Liver (tissue), 3 donors: ENCODE measurements around the gene HS6ST3.

Experiments
- CTCF ChIP-seq: fragments of 150-350 bp; IDR thresholded peaks from 2 replicates; pipeline ENCODE4 v1.5.1; 2017; ENCODE audit warnings: improper control_type of control experiment, low read depth, low read length; ENCODE audit not compliant: missing input control
- JUND ChIP-seq, 2 donors: IDR thresholded peaks; 2 replicates each; pipeline ENCODE4 v1.6.1; 2016; ENCODE audit warnings: antibody characterized with exemption in 2 of 2
- SP1 ChIP-seq: IDR thresholded peaks from 2 replicates; pipeline ENCODE4 v1.6.1; 2018; ENCODE audit warnings: antibody characterized with exemption, mild to moderate bottlenecking
- TF ChIP-seq, protein P1 (sequence below): IDR thresholded peaks from 2 replicates; pipeline ENCODE4 v1.6.1; 2016; ENCODE audit warnings: antibody characterized with exemption, mild to moderate bottlenecking
- donor health status: healthy.
- donor health status: healthy.

DNA sequence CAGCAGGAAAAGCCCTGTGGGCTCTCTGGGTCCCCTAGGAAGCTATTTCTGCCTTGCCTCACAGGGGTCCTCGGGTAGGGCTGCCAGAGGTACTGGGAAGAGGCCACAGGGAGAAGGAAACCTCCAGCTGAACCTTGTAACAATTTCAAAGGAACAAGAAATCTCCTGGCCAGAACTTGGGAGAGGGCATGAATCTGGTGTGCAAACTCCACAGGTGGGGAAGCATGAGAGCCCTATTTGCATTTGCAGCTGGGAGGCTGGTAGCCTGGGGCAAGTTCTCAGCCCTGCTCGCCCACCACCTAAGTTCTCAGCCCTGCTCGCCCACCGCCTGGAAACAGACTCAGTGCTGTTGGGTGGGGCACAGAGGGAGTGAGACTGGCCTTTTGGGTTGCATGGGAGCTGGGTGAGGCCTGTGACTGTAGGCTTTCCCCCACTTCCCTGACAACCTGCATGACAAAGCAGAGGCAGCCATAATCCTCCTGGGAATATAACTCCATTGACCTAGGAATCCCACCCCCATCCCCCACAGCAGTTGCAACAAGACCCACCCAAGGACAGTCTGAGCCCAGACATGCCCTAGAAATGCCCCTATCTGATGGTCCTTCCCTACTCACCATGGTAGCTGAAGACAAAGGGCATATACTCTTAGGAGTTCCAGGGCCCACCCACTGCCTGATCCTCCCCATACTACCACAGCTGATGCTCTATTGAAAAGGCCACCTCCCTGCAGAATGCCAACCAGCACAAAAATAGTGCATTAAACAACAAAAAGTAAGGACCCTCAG lies 48.4 kb upstream of the HS6ST3 start:
- TF ChIP-seq CTCF (no peak), SP1 (no peak), JUND (IDR thresholded peaks at IDR 0.05) (no peak)
- TF ChIP-seq, protein P1, sequence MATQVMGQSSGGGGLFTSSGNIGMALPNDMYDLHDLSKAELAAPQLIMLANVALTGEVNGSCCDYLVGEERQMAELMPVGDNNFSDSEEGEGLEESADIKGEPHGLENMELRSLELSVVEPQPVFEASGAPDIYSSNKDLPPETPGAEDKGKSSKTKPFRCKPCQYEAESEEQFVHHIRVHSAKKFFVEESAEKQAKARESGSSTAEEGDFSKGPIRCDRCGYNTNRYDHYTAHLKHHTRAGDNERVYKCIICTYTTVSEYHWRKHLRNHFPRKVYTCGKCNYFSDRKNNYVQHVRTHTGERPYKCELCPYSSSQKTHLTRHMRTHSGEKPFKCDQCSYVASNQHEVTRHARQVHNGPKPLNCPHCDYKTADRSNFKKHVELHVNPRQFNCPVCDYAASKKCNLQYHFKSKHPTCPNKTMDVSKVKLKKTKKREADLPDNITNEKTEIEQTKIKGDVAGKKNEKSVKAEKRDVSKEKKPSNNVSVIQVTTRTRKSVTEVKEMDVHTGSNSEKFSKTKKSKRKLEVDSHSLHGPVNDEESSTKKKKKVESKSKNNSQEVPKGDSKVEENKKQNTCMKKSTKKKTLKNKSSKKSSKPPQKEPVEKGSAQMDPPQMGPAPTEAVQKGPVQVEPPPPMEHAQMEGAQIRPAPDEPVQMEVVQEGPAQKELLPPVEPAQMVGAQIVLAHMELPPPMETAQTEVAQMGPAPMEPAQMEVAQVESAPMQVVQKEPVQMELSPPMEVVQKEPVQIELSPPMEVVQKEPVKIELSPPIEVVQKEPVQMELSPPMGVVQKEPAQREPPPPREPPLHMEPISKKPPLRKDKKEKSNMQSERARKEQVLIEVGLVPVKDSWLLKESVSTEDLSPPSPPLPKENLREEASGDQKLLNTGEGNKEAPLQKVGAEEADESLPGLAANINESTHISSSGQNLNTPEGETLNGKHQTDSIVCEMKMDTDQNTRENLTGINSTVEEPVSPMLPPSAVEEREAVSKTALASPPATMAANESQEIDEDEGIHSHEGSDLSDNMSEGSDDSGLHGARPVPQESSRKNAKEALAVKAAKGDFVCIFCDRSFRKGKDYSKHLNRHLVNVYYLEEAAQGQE: no peak
